ENCODE measurements around the gene ZNF438.

Gene ZNF438

GRCh38 chr10:30835146-30835545, 196.5 kb downstream of the ZNF438 start:
- Mint-ChIP-seq H3K9me3 (peaks cover 13% of the 10 kb centered on the region), H3K27ac (peak overlapping the region in 2 of 3 experiments; percentile 17 to 30), H3K4me3 (no peak overlapping the region), H3K27me3 (ENCODE audit: low read depth) (no peaks in the 10 kb centered on the region), H3K36me3 (ENCODE audit: low read depth) (no peaks in the 10 kb centered on the region), H3K4me1 (peaks cover 76% of the 10 kb centered on the region)
- no peak for TF ChIP-seq CTCF (IDR thresholded peaks at IDR 0.05; ENCODE audit: unreplicated experiment in 3 of 3)

GRCh38 chr10:30834651-30835050, 197.0 kb downstream of the ZNF438 start:
- H3K27me3 Mint-ChIP-seq (ENCODE audit: low read depth) = no peaks in the 10 kb centered on the region
- H3K4me1 Mint-ChIP-seq = peaks cover 79% of the 10 kb centered on the region
- peak overlapping the region in 2 of 3 experiments; percentile 85 to 96 for H3K27ac Mint-ChIP-seq
- H3K9me3 Mint-ChIP-seq = peaks cover 13% of the 10 kb centered on the region
- no peak for TF ChIP-seq CTCF (IDR thresholded peaks at IDR 0.05; ENCODE audit: unreplicated experiment in 3 of 3)
- no peaks in the 10 kb centered on the region for H3K36me3 Mint-ChIP-seq (ENCODE audit: low read depth)
- H3K4me3 Mint-ChIP-seq = no peak overlapping the region

GRCh38 chr10:30834153-30834552, 197.5 kb downstream of the ZNF438 start:
- TF ChIP-seq CTCF (IDR thresholded peaks at IDR 0.05; ENCODE audit: unreplicated experiment in 3 of 3) = no peak
- peak overlapping the region in 2 of 3 experiments; percentile 85 to 96 for H3K27ac Mint-ChIP-seq
- H3K4me1 Mint-ChIP-seq = peaks cover 78% of the 10 kb centered on the region
- H3K9me3 Mint-ChIP-seq = peaks cover 9% of the 10 kb centered on the region
- H3K36me3 Mint-ChIP-seq (ENCODE audit: low read depth) = no peaks in the 10 kb centered on the region
- no peak overlapping the region for H3K4me3 Mint-ChIP-seq
- no peaks in the 10 kb centered on the region for H3K27me3 Mint-ChIP-seq (ENCODE audit: low read depth)

GRCh38 chr10:30833628-30833970, 198.1 kb downstream of the ZNF438 start:
- peaks cover 79% of the 10 kb centered on the region for H3K4me1 Mint-ChIP-seq
- peak overlapping the region; percentile 68 to 96 (median 85) for H3K27ac Mint-ChIP-seq
- H3K4me3 Mint-ChIP-seq = peak overlapping the region in 1 of 3 experiments; percentile 39

GRCh38 chr10:30832749-30833627, 198.7 kb downstream of the ZNF438 start:
- Mint-ChIP-seq H3K4me1 (peaks cover 81% of the 10 kb centered on the region), H3K27ac (peak overlapping the region; percentile 68 to 96 (median 85)), H3K9me3 (peaks cover 9% of the 10 kb centered on the region), H3K27me3 (ENCODE audit: low read depth) (no peaks in the 10 kb centered on the region), H3K4me3 (no peak overlapping the region), H3K36me3 (ENCODE audit: low read depth) (no peaks in the 10 kb centered on the region)
- no peak for TF ChIP-seq CTCF (IDR thresholded peaks at IDR 0.05; ENCODE audit: unreplicated experiment in 3 of 3)

More at GRCh38 chr10:30833628-30833970, 198.1 kb downstream of the ZNF438 start:
- Mint-ChIP-seq H3K27me3 (ENCODE audit: low read depth) (no peaks in the 10 kb centered on the region), H3K36me3 (ENCODE audit: low read depth) (no peaks in the 10 kb centered on the region), H3K9me3 (peaks cover 9% of the 10 kb centered on the region)
- no peak for TF ChIP-seq CTCF (IDR thresholded peaks at IDR 0.05; ENCODE audit: unreplicated experiment in 3 of 3)
